HEK293 (cell line): ENCODE results near the gene PTGES.

Experiments used
- BCL11B ChIP-seq: fragments of 450-650 bp; formaldehyde crosslinking; IDR thresholded peaks from 2 replicates; pipeline ENCODE4 v1.5.1; 2016; ENCODE audit warnings: low read depth, missing biosample characterization, missing genetic modification characterization
- MZF1 ChIP-seq: fragments of 450-650 bp; formaldehyde crosslinking; IDR thresholded peaks from 2 replicates; pipeline ENCODE4 v1.5.1; 2017; ENCODE audit warnings: missing biosample characterization, missing genetic modification characterization, borderline replicate concordance
- OVOL3 ChIP-seq: fragments of 450-650 bp; formaldehyde crosslinking; IDR thresholded peaks from 2 replicates; pipeline ENCODE4 v1.5.1; 2016; ENCODE audit warnings: missing biosample characterization, missing genetic modification characterization
- PATZ1 ChIP-seq: fragments of 450-650 bp; formaldehyde crosslinking; IDR thresholded peaks from 2 replicates; pipeline ENCODE4 v1.5.1; 2016; ENCODE audit warnings: missing biosample characterization, missing genetic modification characterization
- PBX3 ChIP-seq: sonication (generic); formaldehyde crosslinking; IDR thresholded peaks from 2 replicates; pipeline ENCODE4 v1.8.1; 2022; ENCODE audit warnings: mild to moderate bottlenecking, moderate library complexity, missing genetic modification reagents
- REPIN1 ChIP-seq: fragments of 450-650 bp; formaldehyde crosslinking; IDR thresholded peaks from 2 replicates; pipeline ENCODE4 v1.5.1; 2017; ENCODE audit warnings: missing biosample characterization, missing genetic modification characterization, low read depth
- SALL2 ChIP-seq: fragments of 450-650 bp; formaldehyde crosslinking; IDR thresholded peaks from 2 replicates; pipeline ENCODE4 v1.5.0; 2017; ENCODE audit warnings: missing biosample characterization, mild to moderate bottlenecking, missing genetic modification characterization, borderline replicate concordance
- ZBTB26 ChIP-seq: fragments of 450-650 bp; formaldehyde crosslinking; optimal IDR thresholded peaks from 2 replicates; pipeline ENCODE3; 2016; ENCODE audit warnings: missing biosample characterization, mild to moderate bottlenecking, missing genetic modification characterization
- ZFHX2 ChIP-seq: fragments of 450-650 bp; formaldehyde crosslinking; conservative IDR thresholded peaks from 2 replicates; pipeline ENCODE4 v1.5.1; 2016; ENCODE audit warnings: missing biosample characterization, missing genetic modification characterization
- ZFP41 ChIP-seq: fragments of 450-650 bp; formaldehyde crosslinking; IDR thresholded peaks from 2 replicates; pipeline ENCODE4 v1.5.1; 2016; ENCODE audit warnings: missing biosample characterization, missing genetic modification characterization, borderline replicate concordance
- ZIC2 ChIP-seq: fragments of 450-650 bp; formaldehyde crosslinking; IDR thresholded peaks from 2 replicates; pipeline ENCODE4 v1.5.1; 2016; ENCODE audit warnings: missing biosample characterization, missing genetic modification characterization
- ZNF24 ChIP-seq: fragments of 450-650 bp; formaldehyde crosslinking; IDR thresholded peaks from 2 replicates; pipeline ENCODE4 v1.5.1; 2016; ENCODE audit warnings: missing biosample characterization, missing genetic modification characterization
- ZNF302 ChIP-seq: fragments of 450-650 bp; formaldehyde crosslinking; IDR thresholded peaks from 2 replicates; pipeline ENCODE4 v1.5.1; 2016; ENCODE audit warnings: missing biosample characterization, missing genetic modification characterization, low read depth
- ZNF391 ChIP-seq: fragments of 450-650 bp; formaldehyde crosslinking; IDR thresholded peaks from 2 replicates; pipeline ENCODE4 v1.5.1; 2016; ENCODE audit warnings: low read depth, missing biosample characterization, missing genetic modification characterization, borderline replicate concordance
- ZNF48 ChIP-seq: fragments of 450-650 bp; formaldehyde crosslinking; IDR thresholded peaks from 2 replicates; pipeline ENCODE4 v1.5.1; 2016; ENCODE audit warnings: missing biosample characterization, missing genetic modification characterization
- ZNF488 ChIP-seq: fragments of 450-650 bp; formaldehyde crosslinking; IDR thresholded peaks from 2 replicates; pipeline ENCODE4 v1.5.1; 2016; ENCODE audit warnings: missing biosample characterization, missing genetic modification characterization
- ZNF510 ChIP-seq: fragments of 450-650 bp; formaldehyde crosslinking; IDR thresholded peaks from 2 replicates; pipeline ENCODE4 v1.5.1; 2018; ENCODE audit warnings: mild to moderate bottlenecking, missing genetic modification characterization, missing biosample characterization; ENCODE audit not compliant: insufficient replicate concordance
- ZNF518A ChIP-seq: fragments of 450-650 bp; formaldehyde crosslinking; conservative IDR thresholded peaks from 2 replicates; pipeline ENCODE4 v1.5.1; 2016; ENCODE audit warnings: low read depth, missing biosample characterization, missing genetic modification characterization
- ZNF555 ChIP-seq: fragments of 450-650 bp; formaldehyde crosslinking; conservative IDR thresholded peaks from 2 replicates; pipeline ENCODE4 v1.5.1; 2017; ENCODE audit warnings: missing biosample characterization, mild to moderate bottlenecking, missing genetic modification characterization, inconsistent platforms
- ZNF629 ChIP-seq: fragments of 450-650 bp; formaldehyde crosslinking; IDR thresholded peaks from 2 replicates; pipeline ENCODE4 v1.5.1; 2017; ENCODE audit warnings: missing biosample characterization, missing genetic modification characterization
- ZNF654 ChIP-seq: fragments of 450-650 bp; formaldehyde crosslinking; IDR thresholded peaks from 2 replicates; pipeline ENCODE4 v1.5.1; 2016; ENCODE audit warnings: low read depth, missing biosample characterization, missing genetic modification characterization
- ZNF76 ChIP-seq: fragments of 450-650 bp; formaldehyde crosslinking; IDR thresholded peaks from 2 replicates; pipeline ENCODE4; 2016; ENCODE audit warnings: low read depth, missing biosample characterization, missing genetic modification characterization, borderline replicate concordance
- ZNF776 ChIP-seq: fragments of 450-650 bp; formaldehyde crosslinking; IDR thresholded peaks from 2 replicates; pipeline ENCODE4 v1.5.0; 2017; ENCODE audit warnings: missing biosample characterization, missing genetic modification characterization, borderline replicate concordance
- ZNF777 ChIP-seq: fragments of 450-650 bp; formaldehyde crosslinking; IDR thresholded peaks from 2 replicates; pipeline ENCODE4 v1.5.1; 2017; ENCODE audit warnings: missing biosample characterization, missing genetic modification characterization, borderline replicate concordance
- ZNF785 ChIP-seq: fragments of 450-650 bp; formaldehyde crosslinking; IDR thresholded peaks from 2 replicates; pipeline ENCODE4 v1.5.1; 2016; ENCODE audit warnings: missing biosample characterization, missing genetic modification characterization
- ZNF843 ChIP-seq: fragments of 450-650 bp; formaldehyde crosslinking; IDR thresholded peaks from 2 replicates; pipeline ENCODE4 v1.5.1; 2016; ENCODE audit warnings: missing biosample characterization, missing genetic modification characterization
- ZSCAN5A ChIP-seq: fragments of 450-650 bp; formaldehyde crosslinking; IDR thresholded peaks from 2 replicates; pipeline ENCODE4 v1.5.1; 2016; ENCODE audit warnings: missing biosample characterization, missing genetic modification characterization

PTGES gene

GRCh38 chr9:129697656-129698253, 55.1 kb downstream of the PTGES start (continued):
- TF ChIP-seq ZNF518A (tag by site-specific recombination) (no peak), PATZ1 (tag by site-specific recombination) (peak; percentile 53), ZNF391 (tag by site-specific recombination) (no peak), ZFP41 (tag by site-specific recombination) (no peak), ZNF24 (tag by site-specific recombination) (no peak), SALL2 (tag by site-specific recombination) (no peak), ZNF302 (tag by site-specific recombination) (no peak), ZNF48 (tag by site-specific recombination) (no peak), ZBTB26 (peak; percentile 51), ZNF777 (tag by site-specific recombination) (no peak), REPIN1 (tag by site-specific recombination) (no peak), ZNF76 (tag by site-specific recombination) (no peak), ZNF629 (tag by site-specific recombination) (no peak), ZNF785 (tag by site-specific recombination) (no peak), ZSCAN5A (tag by site-specific recombination) (no peak), OVOL3 (tag by site-specific recombination) (no peak), ZNF654 (tag by site-specific recombination) (no peak), ZNF510 (tag by site-specific recombination) (no peak), PBX3 (CRISPR knock-in tag) (no peak; the same call in 1 of the 2 replicates), ZNF488 (tag by site-specific recombination) (no peak), ZIC2 (peak; percentile 31), ZNF555 (tag by site-specific recombination) (no peak), BCL11B (tag by site-specific recombination) (no peak), ZFHX2 (tag by site-specific recombination) (peak; percentile 59), ZNF776 (tag by site-specific recombination) (no peak), ZNF843 (no peak), MZF1 (no peak)
